ENCODE results near the gene SUN2. TPM values are rescaled to one million over a fixed set of nuclear protein-coding genes. Genes with fewer than 3 reads are reported as not detected.
A peak's percentile ranks its signal among the peaks of the same experiment; 100 is the strongest.

SUN2 gene
- total and polyA plus RNA-seq, 10 of the 15 experiments (the other 5 are each of a cell fraction or from before 2014, with no cell fraction given), result 0.18 to 107 (median 35.9) TPM

GRCh38 chr22:38700789-38701628, 54.8 kb downstream of the SUN2 start, which contains the start of gene JOSD1 (continued):
- TF ChIP-seq USF1 (IDR thresholded peaks at IDR 0.05; ENCODE audit: borderline replicate concordance, extremely low read length, insufficient read depth, low read depth, low read length) (peak; percentile 35), KAT2A (conservative IDR thresholded peaks at IDR 0.05; ENCODE audit: control insufficient read depth, low read depth, low read length) (no peak), BHLHE40 (IDR thresholded peaks at IDR 0.05; ENCODE audit: borderline replicate concordance in 1 of 2, low read depth in 2 of 2, low read length in 1 of 2) (peak; percentile 93 to 99), ASH2L (IDR thresholded peaks at IDR 0.05; ENCODE audit: borderline replicate concordance, low read depth) (no peak), CBX3 (IDR thresholded peaks at IDR 0.05; ENCODE audit: borderline replicate concordance, low read depth) (no peak), DPF2 (IDR thresholded peaks at IDR 0.05) (peak; percentile 98), BMI1 (IDR thresholded peaks at IDR 0.05; ENCODE audit: borderline replicate concordance) (no peak)
- TF ChIP-seq, protein P1, sequence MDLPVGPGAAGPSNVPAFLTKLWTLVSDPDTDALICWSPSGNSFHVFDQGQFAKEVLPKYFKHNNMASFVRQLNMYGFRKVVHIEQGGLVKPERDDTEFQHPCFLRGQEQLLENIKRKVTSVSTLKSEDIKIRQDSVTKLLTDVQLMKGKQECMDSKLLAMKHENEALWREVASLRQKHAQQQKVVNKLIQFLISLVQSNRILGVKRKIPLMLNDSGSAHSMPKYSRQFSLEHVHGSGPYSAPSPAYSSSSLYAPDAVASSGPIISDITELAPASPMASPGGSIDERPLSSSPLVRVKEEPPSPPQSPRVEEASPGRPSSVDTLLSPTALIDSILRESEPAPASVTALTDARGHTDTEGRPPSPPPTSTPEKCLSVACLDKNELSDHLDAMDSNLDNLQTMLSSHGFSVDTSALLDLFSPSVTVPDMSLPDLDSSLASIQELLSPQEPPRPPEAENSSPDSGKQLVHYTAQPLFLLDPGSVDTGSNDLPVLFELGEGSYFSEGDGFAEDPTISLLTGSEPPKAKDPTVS (IDR thresholded peaks at IDR 0.05; ENCODE audit: low read depth, low read length), result peak; percentile 94

Data from GM12878 (cell line).